ENCODE measurements around the gene UBXN7. TPM values are rescaled to one million over a fixed set of nuclear protein-coding genes. Genes with fewer than 3 reads are reported as not detected.

UBXN7 gene
- total RNA-seq, 4 donors from 2014 or later = 6.5 to 85.0 (median 39.0) TPM

DNA sequence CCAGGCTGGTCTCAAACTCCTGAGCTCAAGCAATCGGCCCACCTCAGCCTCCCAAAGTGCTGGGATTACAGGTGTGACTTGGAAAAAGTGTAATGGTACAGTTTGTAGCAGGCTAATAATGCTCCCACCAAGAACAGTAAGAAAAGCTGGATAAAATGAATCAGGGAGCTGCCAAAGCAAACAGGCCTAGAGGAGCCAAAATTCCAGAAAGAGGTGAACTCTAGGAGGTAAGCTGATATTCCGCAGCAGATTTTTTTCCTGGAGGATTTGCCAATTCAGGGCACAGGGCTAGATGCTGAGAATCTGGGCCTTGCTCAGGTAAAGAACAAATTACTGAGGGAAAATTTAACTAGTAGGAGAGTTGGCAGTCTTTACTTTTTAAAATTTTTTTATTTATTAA lies 133.7 kb downstream of the UBXN7 start:
- intact Hi-C loops (cut with DNase I; ENCODE audit: low total_unique reads) = no loop called here
- Histone ChIP-seq H3K27ac (no peak overlapping the region), H3K36me3 (no peaks in the 10 kb centered on the region), H3K9me3 (no peaks in the 10 kb centered on the region), H3K4me1 (no peaks in the 10 kb centered on the region), H3K27me3 (no peaks in the 10 kb centered on the region), H3K4me3 (no peak overlapping the region)
- DNase-seq = no peak
- no peak for TF ChIP-seq POLR2A (IDR thresholded peaks at IDR 0.05)
- TF ChIP-seq, protein P1, sequence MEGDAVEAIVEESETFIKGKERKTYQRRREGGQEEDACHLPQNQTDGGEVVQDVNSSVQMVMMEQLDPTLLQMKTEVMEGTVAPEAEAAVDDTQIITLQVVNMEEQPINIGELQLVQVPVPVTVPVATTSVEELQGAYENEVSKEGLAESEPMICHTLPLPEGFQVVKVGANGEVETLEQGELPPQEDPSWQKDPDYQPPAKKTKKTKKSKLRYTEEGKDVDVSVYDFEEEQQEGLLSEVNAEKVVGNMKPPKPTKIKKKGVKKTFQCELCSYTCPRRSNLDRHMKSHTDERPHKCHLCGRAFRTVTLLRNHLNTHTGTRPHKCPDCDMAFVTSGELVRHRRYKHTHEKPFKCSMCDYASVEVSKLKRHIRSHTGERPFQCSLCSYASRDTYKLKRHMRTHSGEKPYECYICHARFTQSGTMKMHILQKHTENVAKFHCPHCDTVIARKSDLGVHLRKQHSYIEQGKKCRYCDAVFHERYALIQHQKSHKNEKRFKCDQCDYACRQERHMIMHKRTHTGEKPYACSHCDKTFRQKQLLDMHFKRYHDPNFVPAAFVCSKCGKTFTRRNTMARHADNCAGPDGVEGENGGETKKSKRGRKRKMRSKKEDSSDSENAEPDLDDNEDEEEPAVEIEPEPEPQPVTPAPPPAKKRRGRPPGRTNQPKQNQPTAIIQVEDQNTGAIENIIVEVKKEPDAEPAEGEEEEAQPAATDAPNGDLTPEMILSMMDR (IDR thresholded peaks at IDR 0.05) = no peak

Small RNAs within 50 kb of the gene (small RNA-seq; reads per million reads assigned to genes)
- gene AC069257.2 (not detected), gene AC083822.1 (not detected), gene AC117490.1 (not detected), gene RN7SL434P (not detected), gene RN7SL738P (not detected), gene RNU6-1279P (not detected), gene RNU6-910P (not detected)

Other genes starting within 250 kb of the UBXN7 start
- gene ZDHHC19, start 221.0 kb downstream of the UBXN7 start, total RNA-seq = 1 to 10 TPM in 1 of 4 donors, not detected in 3; 2.2 TPM
- gene SLC51A, start 215.9 kb downstream of the UBXN7 start, total RNA-seq = under 1 TPM in 1 of 4 donors, not detected in 3; 0.48 TPM
- gene PCYT1A, start 144.7 kb downstream of the UBXN7 start, total RNA-seq = 100 to 1,000 TPM in 1 of 4 donors, 10 to 100 TPM in 3; 36.5 to 275 (median 56.0) TPM
- gene DYNLT2B, start 114.2 kb downstream of the UBXN7 start, total RNA-seq = 10 to 100 TPM in 1 of 4 donors, 1 to 10 TPM in 2, not detected in 1; 1.3 to 12.0 (median 7.3) TPM
- gene TM4SF19, start 94.0 kb downstream of the UBXN7 start, total RNA-seq = not detected
- gene RNF168, start 71.3 kb upstream of the UBXN7 start, total RNA-seq = 10 to 100 TPM in 3 of 4 donors, 1 to 10 TPM in 1; 9.4 to 35.2 (median 18.6) TPM
- not detected for gene SMCO1, start 82.9 kb upstream of the UBXN7 start, total RNA-seq
- 10 to 100 TPM in 1 of 4 donors, 1 to 10 TPM in 2, under 1 TPM in 1; 0.26 to 10.6 (median 8.8) TPM for gene WDR53, start 136.1 kb upstream of the UBXN7 start, total RNA-seq
- 10 to 100 TPM in 1 of 4 donors, 1 to 10 TPM in 3; 5.0 to 25.2 (median 8.9) TPM for gene FBXO45, start 136.2 kb upstream of the UBXN7 start, total RNA-seq
- gene NRROS, start 207.3 kb upstream of the UBXN7 start, total RNA-seq = 10 to 100 TPM in 1 of 4 donors, 1 to 10 TPM in 3; 6.5 to 36.8 (median 7.6) TPM